ENCODE measurements around the gene TMEM117.

TMEM117 gene

DNA sequence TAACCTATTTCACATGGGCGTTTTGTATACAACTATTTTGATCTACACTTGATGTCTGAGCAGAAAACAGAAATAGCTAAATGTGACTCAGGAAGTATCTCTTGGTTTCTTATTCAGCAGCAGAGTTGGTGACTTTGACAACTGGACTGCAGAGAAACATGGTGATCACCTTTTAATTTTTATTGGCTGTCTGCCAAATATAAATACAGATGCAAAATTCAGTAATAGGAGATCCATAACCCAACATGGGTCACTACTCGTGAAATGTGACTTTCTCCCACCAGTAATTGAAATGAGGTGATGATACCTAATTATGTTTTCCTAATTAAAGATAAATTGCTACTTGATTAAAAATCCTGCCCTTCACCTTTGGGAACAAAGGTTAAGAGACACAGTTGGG is 553.2 kb downstream of the TMEM117 start:
- DNase-seq, result no peak

DNA sequence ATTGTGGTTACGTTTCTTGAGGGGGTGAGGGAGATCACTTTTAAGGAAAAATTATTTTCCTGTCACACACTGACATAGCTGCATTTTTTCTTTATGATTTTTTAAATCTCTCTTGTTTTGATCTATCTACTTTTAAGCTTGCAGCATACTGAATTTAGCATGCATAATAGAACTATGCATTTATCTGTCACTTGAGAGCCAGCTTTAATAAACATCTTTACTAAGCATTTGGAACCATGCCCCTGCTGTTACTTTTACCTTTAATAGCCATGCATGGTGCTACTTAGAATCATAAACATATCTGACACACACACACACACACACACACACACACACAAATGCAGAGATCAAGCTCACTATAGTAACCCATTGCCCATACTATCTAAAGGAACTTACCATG is 554.0 kb downstream of the TMEM117 start:
- DNase-seq, result no peak

DNA sequence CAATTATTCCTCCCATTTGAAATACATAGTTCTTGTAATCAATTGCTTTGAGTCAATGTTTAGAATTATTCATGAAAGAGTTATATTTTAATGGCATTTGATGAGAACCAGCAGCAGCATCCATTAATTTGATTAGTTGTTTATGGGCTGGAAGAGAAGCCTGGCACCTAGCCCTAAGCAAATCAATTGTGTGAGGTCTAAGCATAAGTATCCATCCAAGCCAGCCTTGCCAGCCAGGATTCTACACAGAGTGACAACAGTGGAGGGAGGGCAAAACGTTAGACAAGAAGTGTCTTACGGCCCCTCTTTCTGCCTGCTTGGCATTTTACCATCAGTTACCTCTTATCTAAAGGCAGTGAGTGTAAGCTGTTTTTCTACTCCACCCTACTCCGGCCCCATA is 561.8 kb downstream of the TMEM117 start:
- no peak for DNase-seq

DNA sequence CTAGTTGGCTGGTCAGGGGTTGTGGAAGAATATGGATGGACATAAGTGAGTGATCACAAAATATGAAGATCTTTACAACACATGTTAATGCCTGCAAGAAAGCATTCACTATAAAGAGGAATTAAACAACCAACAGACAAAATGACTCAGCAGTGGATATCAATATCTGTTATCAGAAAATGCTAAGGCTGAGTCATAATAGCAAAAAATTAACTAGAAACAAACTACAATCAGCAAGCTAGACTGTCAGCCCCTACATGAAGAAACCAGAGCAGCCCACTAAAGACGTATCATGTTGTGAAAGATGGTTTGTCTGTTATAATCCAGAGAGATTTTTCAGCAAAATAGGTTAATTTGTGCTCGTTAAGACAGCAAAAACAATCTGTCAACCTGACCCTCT is 567.3 kb downstream of the TMEM117 start:
- no peak for DNase-seq

DNA sequence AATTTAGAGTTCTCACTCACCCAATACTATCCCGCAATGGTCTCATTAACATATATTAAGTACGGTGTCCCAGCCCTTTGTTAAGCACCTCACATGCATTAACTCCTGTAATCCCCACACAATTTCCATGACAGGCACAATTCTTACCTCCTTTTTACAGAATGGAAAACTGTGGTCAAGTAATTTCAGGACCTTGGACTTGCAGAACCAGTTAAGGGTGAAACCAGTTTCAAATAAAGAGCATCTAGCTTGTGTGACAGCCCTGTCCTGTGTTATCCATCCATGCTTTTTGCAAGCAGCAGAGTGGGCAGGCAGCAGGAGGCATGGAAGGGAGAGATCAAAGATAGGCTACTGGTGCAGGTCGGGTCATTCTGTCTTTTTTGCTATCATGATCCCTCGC is 569.4 kb downstream of the TMEM117 start:
- DNase-seq, result no peak

DNA sequence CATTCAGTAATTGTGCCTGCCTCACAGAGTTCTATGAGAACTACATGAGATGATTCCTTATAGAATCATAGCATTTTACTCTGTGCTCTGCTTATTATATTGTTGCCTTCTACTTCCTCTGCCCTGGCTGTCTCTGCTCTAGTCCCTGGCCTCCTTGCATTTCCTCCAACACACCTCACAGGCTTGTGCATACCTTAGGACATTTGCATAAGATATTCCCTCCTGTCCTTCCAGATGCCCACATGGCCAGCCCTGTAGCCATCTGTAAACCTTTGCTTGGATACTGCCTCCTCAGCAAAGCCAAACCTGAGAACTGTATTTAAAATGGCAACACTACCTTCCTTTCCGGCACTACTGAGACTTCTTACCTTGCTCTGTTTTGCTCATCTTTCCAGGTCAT is 586.7 kb downstream of the TMEM117 start:
- DNase-seq, result no peak

DNA sequence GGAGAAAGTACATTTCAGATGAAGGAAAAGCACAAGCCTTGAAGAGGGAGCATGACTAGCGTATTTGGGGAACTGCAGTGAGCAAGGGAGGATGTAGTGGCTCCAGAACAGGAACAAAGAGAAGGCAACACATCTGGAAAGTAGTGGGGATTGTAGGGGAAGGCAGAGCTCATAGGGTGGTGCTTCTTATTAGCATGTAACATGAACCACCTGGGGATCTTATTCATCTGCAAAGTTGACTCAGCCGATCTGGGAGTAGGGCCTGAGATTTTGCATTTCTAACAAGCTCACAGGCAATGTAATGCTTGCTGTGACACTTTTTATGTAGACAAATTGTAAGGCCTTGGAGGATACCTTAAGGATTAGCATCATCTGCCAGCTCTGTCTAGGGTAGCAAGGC is 592.9 kb downstream of the TMEM117 start:
- DNase-seq, result no peak

DNA sequence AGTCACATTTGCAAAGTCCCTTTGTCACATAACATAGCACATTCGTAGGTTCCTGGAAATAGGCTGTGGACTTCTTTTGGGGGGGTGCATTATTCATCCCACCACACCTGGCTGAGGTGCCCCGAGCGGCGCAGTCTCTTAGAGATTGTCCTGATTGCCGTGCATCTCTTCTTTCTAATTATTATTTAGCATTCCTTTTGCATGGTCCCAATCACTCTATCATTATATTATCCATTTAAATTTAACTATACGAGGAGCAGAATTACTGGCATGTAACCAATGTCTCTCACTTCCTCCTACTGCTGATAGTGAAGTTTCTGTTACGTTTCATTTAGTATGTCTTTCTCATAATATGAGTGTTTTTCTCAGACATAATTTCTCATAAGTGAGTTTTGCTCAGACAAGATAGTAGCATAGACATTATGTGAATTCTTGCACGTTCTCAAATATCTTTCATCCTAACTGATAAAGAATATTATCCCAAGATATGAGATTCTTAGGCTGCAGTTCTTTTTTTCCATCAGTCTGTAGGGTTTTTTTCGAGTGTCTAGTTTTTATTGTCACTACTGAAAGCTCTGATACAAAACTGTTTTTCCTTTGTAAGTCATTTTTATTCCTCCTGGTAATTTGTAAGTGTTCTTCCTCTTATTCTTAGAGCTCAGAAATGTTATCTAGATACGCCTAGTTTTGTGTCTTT is 595.9 kb downstream of the TMEM117 start:
- peak; percentile 0 for DNase-seq

DNA sequence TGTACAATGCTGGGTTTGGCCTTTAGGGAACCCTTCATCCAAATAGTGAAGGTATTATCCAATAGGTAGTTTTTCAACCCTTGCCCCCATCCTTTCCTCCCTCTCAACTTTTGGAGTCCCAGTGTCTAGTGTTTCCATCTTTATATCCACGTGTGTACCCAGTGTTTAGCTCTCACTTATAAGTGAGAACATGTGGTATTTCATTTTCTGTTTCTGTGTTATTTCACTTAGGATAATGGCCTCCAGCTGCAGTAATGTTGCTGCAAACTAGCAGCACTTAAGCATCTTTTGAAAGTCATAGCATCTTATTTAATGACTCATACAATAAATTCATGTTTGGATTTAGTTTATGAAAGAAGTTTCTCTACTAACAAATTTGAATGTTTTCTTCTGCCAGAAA is 597.8 kb downstream of the TMEM117 start:
- no peak for DNase-seq

DNA sequence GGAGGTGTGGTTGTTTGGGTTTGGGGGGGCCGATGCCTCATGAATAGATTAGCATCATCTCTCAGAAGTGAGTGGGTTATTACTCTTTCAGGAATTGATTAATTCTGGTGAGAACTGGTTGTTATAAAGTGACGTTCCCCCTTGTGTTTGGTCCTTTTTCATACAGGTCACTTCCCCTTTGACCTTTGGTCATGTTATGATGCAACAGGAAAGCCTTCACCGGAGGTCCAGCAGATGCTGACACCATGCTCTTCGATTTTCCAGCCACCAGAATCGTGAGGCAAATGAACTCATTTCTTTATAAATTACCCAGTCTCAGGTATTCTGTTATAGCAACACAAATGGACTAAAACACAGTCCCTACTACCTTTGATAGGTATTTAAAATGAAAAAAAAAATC is 600.9 kb downstream of the TMEM117 start:
- DNase-seq, result no peak

Measured in MV-4-11 (cell line).